ENCODE measurements around the gene RNF225. TPM values are rescaled to one million over a fixed set of nuclear protein-coding genes. Genes with fewer than 3 reads are reported as not detected.

Gene RNF225
- total and polyA plus RNA-seq, 2 of the 13 experiments (the other 11 are each of a cell fraction or from before 2014, with no cell fraction given), result not detected

GRCh38 chr19:58350871-58351557 lies 44.4 kb upstream of the RNF225 start (continued):
- TF ChIP-seq, protein P1, sequence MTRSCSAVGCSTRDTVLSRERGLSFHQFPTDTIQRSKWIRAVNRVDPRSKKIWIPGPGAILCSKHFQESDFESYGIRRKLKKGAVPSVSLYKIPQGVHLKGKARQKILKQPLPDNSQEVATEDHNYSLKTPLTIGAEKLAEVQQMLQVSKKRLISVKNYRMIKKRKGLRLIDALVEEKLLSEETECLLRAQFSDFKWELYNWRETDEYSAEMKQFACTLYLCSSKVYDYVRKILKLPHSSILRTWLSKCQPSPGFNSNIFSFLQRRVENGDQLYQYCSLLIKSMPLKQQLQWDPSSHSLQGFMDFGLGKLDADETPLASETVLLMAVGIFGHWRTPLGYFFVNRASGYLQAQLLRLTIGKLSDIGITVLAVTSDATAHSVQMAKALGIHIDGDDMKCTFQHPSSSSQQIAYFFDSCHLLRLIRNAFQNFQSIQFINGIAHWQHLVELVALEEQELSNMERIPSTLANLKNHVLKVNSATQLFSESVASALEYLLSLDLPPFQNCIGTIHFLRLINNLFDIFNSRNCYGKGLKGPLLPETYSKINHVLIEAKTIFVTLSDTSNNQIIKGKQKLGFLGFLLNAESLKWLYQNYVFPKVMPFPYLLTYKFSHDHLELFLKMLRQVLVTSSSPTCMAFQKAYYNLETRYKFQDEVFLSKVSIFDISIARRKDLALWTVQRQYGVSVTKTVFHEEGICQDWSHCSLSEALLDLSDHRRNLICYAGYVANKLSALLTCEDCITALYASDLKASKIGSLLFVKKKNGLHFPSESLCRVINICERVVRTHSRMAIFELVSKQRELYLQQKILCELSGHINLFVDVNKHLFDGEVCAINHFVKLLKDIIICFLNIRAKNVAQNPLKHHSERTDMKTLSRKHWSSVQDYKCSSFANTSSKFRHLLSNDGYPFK (CRISPR knock-in tag; IDR thresholded peaks at IDR 0.05; ENCODE audit: borderline replicate concordance), result no peak
- no peak for TF ChIP-seq ZNF333 (CRISPR knock-in tag; IDR thresholded peaks at IDR 0.05; ENCODE audit: borderline replicate concordance)

GRCh38 chr19:58351558-58351878 lies 43.9 kb upstream of the RNF225 start:
- Histone ChIP-seq H3K4me1 (ENCODE audit: insufficient read depth, low read length) (peaks cover 48% of the 10 kb centered on the region), H3K27me3 (ENCODE audit: control insufficient read depth in 1 of 2, insufficient read depth in 2 of 2, low read length in 2 of 2) (no peaks in the 10 kb centered on the region), H2AFZ (ENCODE audit: low read length) (no peak overlapping the region), H4K20me1 (ENCODE audit: insufficient read depth, low read length) (no peaks in the 10 kb centered on the region), H3K4me2 (ENCODE audit: low read depth, low read length) (no peak overlapping the region), H3K9ac (ENCODE audit: insufficient read depth, low read depth, low read length) (no peak overlapping the region), H3K27ac (ENCODE audit: extremely low read length, insufficient read depth, low read length) (no peak overlapping the region), H3K9me3 (ENCODE audit: low read length) (no peaks in the 10 kb centered on the region), H3K4me3 (replicated peaks in 1 of 3; ENCODE audit: insufficient read depth in 1 of 3, low read depth in 2 of 3, low read length in 3 of 3) (no peak overlapping the region), H3K79me2 (ENCODE audit: insufficient read depth, low read length) (no peaks in the 10 kb centered on the region), H3K36me3 (replicated peaks in 1 of 2; ENCODE audit: control insufficient read depth in 1 of 2, insufficient read depth in 2 of 2, low read length in 2 of 2) (no peaks in the 10 kb centered on the region)
- CTCF ChIA-PET (ENCODE audit: low intra/inter-chr PET ratio, low total read pairs), result no interaction called here
- no TSS peak for BruUV-seq (replicated peaks)
- TF ChIP-seq RFX1 (IDR thresholded peaks at IDR 0.05) (no peak), ZNF136 (CRISPR knock-in tag; IDR thresholded peaks at IDR 0.05; ENCODE audit: low read depth) (no peak), GTF3A (CRISPR knock-in tag; conservative IDR thresholded peaks at IDR 0.05) (no peak), ZIK1 (CRISPR knock-in tag; IDR thresholded peaks at IDR 0.05; ENCODE audit: borderline replicate concordance, low read depth) (no peak), ZSCAN30 (CRISPR knock-in tag; IDR thresholded peaks at IDR 0.05) (no peak), KLF16 (CRISPR knock-in tag; IDR thresholded peaks at IDR 0.05) (no peak), ATF4 (CRISPR knock-in tag; IDR thresholded peaks at IDR 0.05) (no peak), ZNF619 (CRISPR knock-in tag; IDR thresholded peaks at IDR 0.05) (no peak), BATF2 (CRISPR knock-in tag; IDR thresholded peaks at IDR 0.05) (no peak), ZNF670 (CRISPR knock-in tag; IDR thresholded peaks at IDR 0.05; ENCODE audit: borderline replicate concordance) (no peak)
- TF ChIP-seq, protein P2, sequence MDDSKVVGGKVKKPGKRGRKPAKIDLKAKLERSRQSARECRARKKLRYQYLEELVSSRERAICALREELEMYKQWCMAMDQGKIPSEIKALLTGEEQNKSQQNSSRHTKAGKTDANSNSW (CRISPR knock-in tag; IDR thresholded peaks at IDR 0.05; ENCODE audit: borderline replicate concordance), result no peak
- TF ChIP-seq, protein P3, sequence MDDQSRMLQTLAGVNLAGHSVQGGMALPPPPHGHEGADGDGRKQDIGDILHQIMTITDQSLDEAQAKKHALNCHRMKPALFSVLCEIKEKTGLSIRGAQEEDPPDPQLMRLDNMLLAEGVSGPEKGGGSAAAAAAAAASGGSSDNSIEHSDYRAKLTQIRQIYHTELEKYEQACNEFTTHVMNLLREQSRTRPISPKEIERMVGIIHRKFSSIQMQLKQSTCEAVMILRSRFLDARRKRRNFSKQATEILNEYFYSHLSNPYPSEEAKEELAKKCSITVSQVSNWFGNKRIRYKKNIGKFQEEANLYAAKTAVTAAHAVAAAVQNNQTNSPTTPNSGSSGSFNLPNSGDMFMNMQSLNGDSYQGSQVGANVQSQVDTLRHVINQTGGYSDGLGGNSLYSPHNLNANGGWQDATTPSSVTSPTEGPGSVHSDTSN (CRISPR knock-in tag; IDR thresholded peaks at IDR 0.05; ENCODE audit: borderline replicate concordance), result no peak
- POLR2A ChIA-PET, result interaction anchor here (1.1 to 1.8 kb wide), 3 partner anchors 11 to 28 kb away, joined by 3 to 23 read pairs (median 4); partner anchors contain the start of genes ZNF497 and ZSCAN22
- FAIRE-seq (no peak), ATAC-seq (no peak), DNase-seq (ENCODE audit: low spot score) (no peak)
- in situ Hi-C loops (cut with HindIII; ENCODE audit: extremely low pct_ligation_motif_present, low pct_unique_long_range_greater_than_20kb) (no loop called here), intact Hi-C loops (cut with micrococcal nuclease; ENCODE audit: unreplicated experiment) (no loop called here)
- WGBS (ENCODE audit: low lambda C conversion rate), result 99% methylated on average over 5 of the region's 9 CpGs
